Measurements from ENCODE around the gene CEMIP. TPM values are rescaled to one million over a fixed set of nuclear protein-coding genes. Genes with fewer than 3 reads are reported as not detected.

Gene CEMIP
- total RNA-seq, 2 donors from 2014 or later = 0.05 to 0.09 TPM

- Mint-ChIP-seq H3K4me1 (ENCODE audit: low read depth) (peaks cover 11% of the 10 kb centered on the region), H3K9me3 (no peaks in the 10 kb centered on the region), H3K36me3 (ENCODE audit: insufficient read depth in 2 of 2) (no peaks in the 10 kb centered on the region), H3K27ac (no peak overlapping the region), H3K4me3 (no peak overlapping the region), H3K27me3 (ENCODE audit: low read depth) (no peaks in the 10 kb centered on the region)
- ATAC-seq (replicated peaks in 1 of 2) (no peak), DNase-seq (no peak)
Observed at GRCh38 chr15:80861731-80862170, 82.6 kb downstream of the CEMIP start.

GRCh38 chr15:80864666-80865065 is 85.5 kb downstream of the CEMIP start:
- H3K4me1 Mint-ChIP-seq (ENCODE audit: low read depth) = no peaks in the 10 kb centered on the region
- H3K27ac Mint-ChIP-seq = no peak overlapping the region
- no peak overlapping the region for H3K4me3 Mint-ChIP-seq
- H3K9me3 Mint-ChIP-seq = no peaks in the 10 kb centered on the region
- H3K27me3 Mint-ChIP-seq (ENCODE audit: low read depth) = no peaks in the 10 kb centered on the region
- no peak for ATAC-seq (replicated peaks in 1 of 2)
- no peak for DNase-seq
- H3K36me3 Mint-ChIP-seq (ENCODE audit: insufficient read depth in 2 of 2) = no peaks in the 10 kb centered on the region

GRCh38 chr15:80866936-80867335 is 87.8 kb downstream of the CEMIP start:
- Mint-ChIP-seq H3K27ac (no peak overlapping the region), H3K27me3 (ENCODE audit: low read depth) (no peaks in the 10 kb centered on the region), H3K9me3 (no peaks in the 10 kb centered on the region), H3K4me1 (ENCODE audit: low read depth) (no peaks in the 10 kb centered on the region), H3K4me3 (no peak overlapping the region), H3K36me3 (ENCODE audit: insufficient read depth in 2 of 2) (no peaks in the 10 kb centered on the region)
- ATAC-seq (replicated peaks in 1 of 2) (no peak), DNase-seq (no peak)

GRCh38 chr15:80870366-80870765 is 91.2 kb downstream of the CEMIP start:
- H3K4me1 Mint-ChIP-seq (ENCODE audit: low read depth) = no peaks in the 10 kb centered on the region
- no peaks in the 10 kb centered on the region for H3K27me3 Mint-ChIP-seq (ENCODE audit: low read depth)
- no peak for DNase-seq
- H3K36me3 Mint-ChIP-seq (ENCODE audit: insufficient read depth in 2 of 2) = no peaks in the 10 kb centered on the region
- no peaks in the 10 kb centered on the region for H3K9me3 Mint-ChIP-seq
- ATAC-seq (replicated peaks in 1 of 2) = no peak
- H3K4me3 Mint-ChIP-seq = no peak overlapping the region
- H3K27ac Mint-ChIP-seq = no peak overlapping the region

- no peak overlapping the region for H3K27ac Mint-ChIP-seq
- H3K27me3 Mint-ChIP-seq (ENCODE audit: low read depth) = no peaks in the 10 kb centered on the region
- no peaks in the 10 kb centered on the region for H3K9me3 Mint-ChIP-seq
- no peak overlapping the region for H3K4me3 Mint-ChIP-seq
- no peaks in the 10 kb centered on the region for H3K4me1 Mint-ChIP-seq (ENCODE audit: low read depth)
- no peak for DNase-seq
- no peak for ATAC-seq (replicated peaks in 1 of 2)
- no peaks in the 10 kb centered on the region for H3K36me3 Mint-ChIP-seq (ENCODE audit: insufficient read depth in 2 of 2)
Observed at GRCh38 chr15:80870893-80871292, 91.7 kb downstream of the CEMIP start.

- no peaks in the 10 kb centered on the region for H3K9me3 Mint-ChIP-seq
- no peaks in the 10 kb centered on the region for H3K4me1 Mint-ChIP-seq (ENCODE audit: low read depth)
- no peak overlapping the region for H3K27ac Mint-ChIP-seq
- H3K36me3 Mint-ChIP-seq (ENCODE audit: insufficient read depth in 2 of 2) = no peaks in the 10 kb centered on the region
- no peaks in the 10 kb centered on the region for H3K27me3 Mint-ChIP-seq (ENCODE audit: low read depth)
- ATAC-seq (replicated peaks in 1 of 2) (no peak), DNase-seq (no peak)
- no peak overlapping the region for H3K4me3 Mint-ChIP-seq
Observed at GRCh38 chr15:80871858-80872257, 92.7 kb downstream of the CEMIP start.

GRCh38 chr15:80873366-80873952 is 94.3 kb downstream of the CEMIP start:
- Mint-ChIP-seq H3K4me3 (no peak overlapping the region), H3K9me3 (no peaks in the 10 kb centered on the region), H3K4me1 (ENCODE audit: low read depth) (no peaks in the 10 kb centered on the region), H3K27ac (no peak overlapping the region), H3K36me3 (ENCODE audit: insufficient read depth in 2 of 2) (no peaks in the 10 kb centered on the region), H3K27me3 (ENCODE audit: low read depth) (peaks cover 6% of the 10 kb centered on the region)
- DNase-seq (no peak), ATAC-seq (replicated peaks in 1 of 2) (no peak)

- no peak overlapping the region for H3K27ac Mint-ChIP-seq
- no peaks in the 10 kb centered on the region for H3K4me1 Mint-ChIP-seq (ENCODE audit: low read depth)
- H3K9me3 Mint-ChIP-seq = no peaks in the 10 kb centered on the region
- H3K27me3 Mint-ChIP-seq (ENCODE audit: low read depth) = peaks cover 6% of the 10 kb centered on the region
- DNase-seq = no peak
- H3K36me3 Mint-ChIP-seq (ENCODE audit: insufficient read depth in 2 of 2) = no peaks in the 10 kb centered on the region
- H3K4me3 Mint-ChIP-seq = no peak overlapping the region
- ATAC-seq (replicated peaks in 1 of 2) = no peak
Observed at GRCh38 chr15:80875568-80876347, 96.6 kb downstream of the CEMIP start.

GRCh38 chr15:80876348-80876674 is 97.1 kb downstream of the CEMIP start:
- peaks cover 6% of the 10 kb centered on the region for H3K27me3 Mint-ChIP-seq (ENCODE audit: low read depth)
- H3K9me3 Mint-ChIP-seq = no peaks in the 10 kb centered on the region
- no peaks in the 10 kb centered on the region for H3K36me3 Mint-ChIP-seq (ENCODE audit: insufficient read depth in 2 of 2)
- H3K4me1 Mint-ChIP-seq (ENCODE audit: low read depth) = no peaks in the 10 kb centered on the region
- ATAC-seq (replicated peaks in 1 of 2) (no peak), DNase-seq (no peak)
- H3K27ac Mint-ChIP-seq = no peak overlapping the region
- no peak overlapping the region for H3K4me3 Mint-ChIP-seq

GRCh38 chr15:80878242-80878866 is 99.2 kb downstream of the CEMIP start:
- ATAC-seq (replicated peaks in 1 of 2) (no peak), DNase-seq (no peak)
- Mint-ChIP-seq H3K4me3 (no peak overlapping the region), H3K36me3 (ENCODE audit: insufficient read depth in 2 of 2) (no peaks in the 10 kb centered on the region), H3K27ac (no peak overlapping the region), H3K27me3 (ENCODE audit: low read depth) (peaks cover 6% of the 10 kb centered on the region), H3K9me3 (no peaks in the 10 kb centered on the region), H3K4me1 (ENCODE audit: low read depth) (no peaks in the 10 kb centered on the region)

- Mint-ChIP-seq H3K27me3 (ENCODE audit: low read depth) (peaks cover 6% of the 10 kb centered on the region), H3K36me3 (ENCODE audit: insufficient read depth in 2 of 2) (no peaks in the 10 kb centered on the region), H3K9me3 (no peaks in the 10 kb centered on the region), H3K27ac (no peak overlapping the region), H3K4me3 (no peak overlapping the region), H3K4me1 (ENCODE audit: low read depth) (no peaks in the 10 kb centered on the region)
- DNase-seq (no peak), ATAC-seq (replicated peaks in 1 of 2) (no peak)
Observed at GRCh38 chr15:80878867-80879250, 99.7 kb downstream of the CEMIP start.

GRCh38 chr15:80880086-80880485 is 100.9 kb downstream of the CEMIP start:
- Mint-ChIP-seq H3K9me3 (no peaks in the 10 kb centered on the region), H3K4me1 (ENCODE audit: low read depth) (no peaks in the 10 kb centered on the region), H3K36me3 (ENCODE audit: insufficient read depth in 2 of 2) (no peaks in the 10 kb centered on the region), H3K4me3 (no peak overlapping the region), H3K27ac (no peak overlapping the region), H3K27me3 (ENCODE audit: low read depth) (peaks cover 6% of the 10 kb centered on the region)
- DNase-seq (no peak), ATAC-seq (replicated peaks in 1 of 2) (no peak)

- Mint-ChIP-seq H3K36me3 (ENCODE audit: insufficient read depth in 2 of 2) (no peaks in the 10 kb centered on the region), H3K27me3 (ENCODE audit: low read depth) (no peaks in the 10 kb centered on the region), H3K4me3 (no peak overlapping the region), H3K27ac (no peak overlapping the region), H3K4me1 (ENCODE audit: low read depth) (no peaks in the 10 kb centered on the region), H3K9me3 (no peaks in the 10 kb centered on the region)
- no peak for DNase-seq
- no peak for ATAC-seq (replicated peaks in 1 of 2)
Observed at GRCh38 chr15:80883641-80884040, 104.5 kb downstream of the CEMIP start.
